ENCODE data around the gene SEMA6C.

- TF ChIP-seq CTCF (IDR thresholded peaks at IDR 0.05): no peak
- no peak for TF ChIP-seq POLR2AphosphoS5 (IDR thresholded peaks at IDR 0.05; ENCODE audit: insufficient read depth in 1 of 2, low read depth in 1 of 2)
- no peak for TF ChIP-seq POLR2A (IDR thresholded peaks at IDR 0.05)
These were observed 8.6 kb downstream of the SEMA6C start for GRCh38 chr1:151137789-151138188.

Measured in vagina (tissue), 2 donors.